D721Med (cell line): Measurements from ENCODE around the gene KDELR3.

Source experiments
- DNase-seq: peaks from one replicate; pipeline ENCODE4 v3.0.0; 2011; ENCODE audit warnings: low spot score; ENCODE audit not compliant: insufficient read length
- FAIRE-seq: peaks from 2 replicates; lab custom pipeline; 2011; peaks lifted over from hg19 to GRCh38; lab: Jason Lieb, UNC
- TF ChIP-seq, protein P1 (sequence below): IDR thresholded peaks from 2 replicates; pipeline ENCODE4 v1.5.1; 2012; ENCODE audit warnings: mild to moderate bottlenecking, control low read depth; ENCODE audit not compliant: insufficient read depth; ENCODE audit errors: missing control alignments

Gene KDELR3

DNA sequence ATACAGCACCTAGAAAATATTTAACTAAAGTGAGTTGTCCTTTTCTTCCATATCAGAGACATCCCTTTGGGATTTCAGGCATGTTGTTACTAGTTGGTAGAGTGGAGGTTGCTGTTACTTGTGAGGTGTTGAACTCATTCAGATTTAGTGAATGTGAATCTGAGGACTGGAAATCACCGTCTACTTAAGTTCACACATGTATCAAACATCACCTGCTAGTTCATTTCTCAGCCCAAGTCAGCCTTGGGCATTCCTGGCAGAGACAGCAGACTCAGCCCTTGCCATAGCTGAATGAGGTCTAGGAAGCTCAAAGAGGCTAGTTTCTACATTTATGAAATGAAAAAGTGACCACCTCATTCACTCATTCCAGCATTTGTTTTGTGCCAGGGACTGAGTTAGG lies 9.7 kb downstream of the KDELR3 start:
- TF ChIP-seq, protein P1, sequence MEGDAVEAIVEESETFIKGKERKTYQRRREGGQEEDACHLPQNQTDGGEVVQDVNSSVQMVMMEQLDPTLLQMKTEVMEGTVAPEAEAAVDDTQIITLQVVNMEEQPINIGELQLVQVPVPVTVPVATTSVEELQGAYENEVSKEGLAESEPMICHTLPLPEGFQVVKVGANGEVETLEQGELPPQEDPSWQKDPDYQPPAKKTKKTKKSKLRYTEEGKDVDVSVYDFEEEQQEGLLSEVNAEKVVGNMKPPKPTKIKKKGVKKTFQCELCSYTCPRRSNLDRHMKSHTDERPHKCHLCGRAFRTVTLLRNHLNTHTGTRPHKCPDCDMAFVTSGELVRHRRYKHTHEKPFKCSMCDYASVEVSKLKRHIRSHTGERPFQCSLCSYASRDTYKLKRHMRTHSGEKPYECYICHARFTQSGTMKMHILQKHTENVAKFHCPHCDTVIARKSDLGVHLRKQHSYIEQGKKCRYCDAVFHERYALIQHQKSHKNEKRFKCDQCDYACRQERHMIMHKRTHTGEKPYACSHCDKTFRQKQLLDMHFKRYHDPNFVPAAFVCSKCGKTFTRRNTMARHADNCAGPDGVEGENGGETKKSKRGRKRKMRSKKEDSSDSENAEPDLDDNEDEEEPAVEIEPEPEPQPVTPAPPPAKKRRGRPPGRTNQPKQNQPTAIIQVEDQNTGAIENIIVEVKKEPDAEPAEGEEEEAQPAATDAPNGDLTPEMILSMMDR = no peak
- no peak for FAIRE-seq

DNA sequence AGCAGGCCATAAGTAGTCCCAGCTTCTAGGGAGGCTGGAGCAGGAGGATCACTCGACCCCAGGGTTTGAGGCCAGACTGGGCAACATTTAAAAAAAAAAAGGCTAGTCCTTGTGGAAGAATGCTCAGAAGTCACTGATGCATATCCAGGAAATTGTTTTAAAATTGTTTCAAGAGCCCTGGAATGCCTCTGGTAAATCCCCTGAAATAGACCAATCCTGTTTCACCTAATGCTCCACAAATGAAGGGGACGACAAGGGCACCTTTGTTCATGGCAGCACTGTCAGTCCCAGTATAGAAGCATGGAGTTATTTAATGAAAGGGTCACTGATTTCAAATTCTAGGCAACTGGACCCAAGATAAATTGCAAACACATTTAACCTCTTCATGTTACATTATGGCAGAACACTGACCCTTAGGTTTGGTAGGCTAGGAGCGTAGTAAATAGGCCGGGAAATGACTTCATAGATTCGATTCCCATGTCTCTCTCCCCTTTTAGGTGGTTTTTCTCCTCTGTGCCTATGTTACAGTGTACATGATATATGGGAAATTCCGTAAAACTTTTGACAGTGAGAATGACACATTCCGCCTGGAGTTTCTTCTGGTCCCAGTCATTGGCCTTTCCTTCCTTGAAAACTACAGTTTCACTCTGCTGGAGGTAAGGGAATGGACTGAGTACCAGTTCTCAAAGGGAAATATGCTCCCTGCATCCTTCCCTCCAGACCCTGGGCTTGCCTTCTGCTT lies 11.4 kb downstream of the KDELR3 start:
- no peak for FAIRE-seq
- TF ChIP-seq, protein P1 = no peak
- DNase-seq = no peak

More for the DNA sequence above, 9.7 kb downstream of the KDELR3 start:
- no peak for DNase-seq

DNA sequence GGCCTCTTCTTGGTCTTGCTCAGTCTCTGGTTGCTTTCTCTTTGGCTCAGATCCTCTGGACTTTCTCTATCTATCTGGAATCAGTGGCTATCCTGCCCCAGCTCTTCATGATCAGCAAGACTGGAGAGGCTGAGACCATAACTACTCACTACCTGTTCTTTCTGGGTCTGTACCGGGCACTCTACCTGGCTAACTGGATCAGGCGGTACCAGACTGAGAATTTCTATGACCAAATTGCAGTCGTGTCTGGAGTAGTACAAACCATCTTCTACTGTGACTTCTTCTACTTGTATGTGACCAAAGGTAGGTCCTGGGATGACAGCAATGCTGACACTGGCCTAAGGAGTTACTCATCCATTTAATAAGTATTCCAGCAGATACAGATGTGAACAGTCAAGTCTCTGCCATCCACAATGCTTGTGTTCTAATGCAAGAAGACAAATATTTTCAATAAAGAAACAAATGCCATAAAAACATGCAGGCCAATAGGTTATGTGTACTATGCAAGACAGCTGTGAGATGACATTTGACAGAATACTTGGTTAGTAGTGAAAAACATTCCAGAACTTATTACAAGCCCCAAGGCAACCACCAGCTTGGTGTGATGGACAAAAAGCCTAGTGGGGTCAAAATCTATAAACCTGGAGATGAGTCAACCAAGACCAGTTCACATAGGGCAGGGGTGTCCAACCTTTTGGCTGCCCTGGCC lies 13.4 kb downstream of the KDELR3 start:
- TF ChIP-seq, protein P1 = no peak
- DNase-seq = no peak
- FAIRE-seq = no peak

DNA sequence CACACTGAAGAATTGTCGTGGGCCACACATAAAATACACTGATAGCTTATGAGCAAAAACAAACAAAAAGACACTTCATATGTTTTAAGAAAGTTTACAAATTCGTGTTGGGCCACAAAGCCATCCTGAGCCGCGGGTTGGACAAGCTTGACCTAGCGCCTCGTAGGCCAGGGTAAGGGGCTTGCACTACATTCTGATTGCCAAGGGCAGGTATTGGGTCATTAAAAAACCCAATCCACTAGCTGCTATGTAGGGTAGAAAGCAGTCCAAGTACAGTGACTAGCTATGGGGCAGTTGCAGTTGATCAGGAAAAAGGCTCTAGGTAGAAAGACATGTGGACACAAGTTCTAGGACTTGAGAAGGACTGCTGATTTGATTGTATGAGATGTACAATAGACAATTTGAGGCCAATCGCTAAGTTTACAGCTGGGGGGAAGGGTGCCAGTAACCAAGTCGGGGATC lies 14.0 kb downstream of the KDELR3 start:
- FAIRE-seq = no peak
- TF ChIP-seq, protein P1 = no peak
- DNase-seq = no peak

DNA sequence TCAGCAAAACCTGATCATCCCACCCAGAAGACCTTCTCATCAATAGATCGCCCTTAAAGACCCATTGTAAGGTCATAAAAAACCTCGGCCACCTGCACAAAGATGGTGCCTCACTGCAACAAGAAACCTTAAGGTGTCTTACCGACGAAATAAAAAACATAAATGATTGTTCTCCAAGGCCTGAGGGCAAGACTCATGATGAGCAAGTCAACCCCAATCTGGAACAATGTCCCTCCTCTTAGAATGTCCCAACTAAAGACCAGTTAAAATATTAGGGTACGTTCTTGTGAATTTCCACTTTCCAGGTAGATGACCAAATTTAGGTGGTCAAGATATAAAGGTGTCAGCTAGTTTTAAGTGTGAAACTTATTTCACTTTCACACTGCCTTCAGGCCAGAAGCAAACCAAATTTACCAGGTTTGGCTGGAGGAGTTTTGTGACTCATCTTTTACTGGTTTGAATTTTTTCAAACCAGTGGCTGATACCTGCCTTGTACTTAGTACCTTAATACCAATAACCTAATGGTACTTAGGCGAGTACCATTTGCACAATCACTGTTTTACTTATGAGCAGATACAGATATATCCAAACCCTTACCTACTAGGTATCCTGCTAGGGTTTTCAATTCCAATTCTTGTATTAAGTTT lies 14.9 kb downstream of the KDELR3 start:
- no peak for DNase-seq
- FAIRE-seq = no peak
- TF ChIP-seq, protein P1 = no peak

DNA sequence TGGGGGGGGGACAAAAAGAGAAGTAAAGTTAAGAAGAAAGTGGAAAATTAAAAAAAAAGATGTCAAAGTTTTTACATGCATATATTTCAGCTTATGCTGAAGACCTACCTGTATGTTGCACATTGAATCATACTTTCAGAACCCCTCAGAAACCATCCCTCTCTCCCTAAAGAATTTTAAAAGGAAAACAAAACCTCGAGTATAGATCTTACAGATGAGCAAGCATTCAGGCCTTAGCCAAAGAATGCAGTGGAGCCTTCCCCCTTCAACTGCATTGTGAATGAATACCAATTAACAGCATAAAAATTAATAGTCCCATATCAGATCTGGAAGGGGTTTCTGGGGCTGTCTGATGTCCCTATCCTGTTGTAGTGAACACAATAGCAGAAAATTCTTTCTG lies 16.3 kb downstream of the KDELR3 start:
- DNase-seq (no peak), FAIRE-seq (no peak)
- TF ChIP-seq, protein P1 = no peak
